Stimulated activated CD8-positive, alpha-beta memory T cell treated with anti-CD3 and anti-CD28 coated beads, Interleukin-4, amount 100 ng/mL, for 48 hours (primary cell): Measurements from ENCODE around the gene EIF4E.
"Not testable (repeated sequence)": the region's sequence is repeated elsewhere in the genome, so short reads cannot be mapped to it uniquely, and the experiment has no call there.

ENCODE experiments used
- DNase-seq: peaks from one replicate; pipeline ENCODE4 v3.0.0-alpha.2; 2020

The EIF4E gene

DNA sequence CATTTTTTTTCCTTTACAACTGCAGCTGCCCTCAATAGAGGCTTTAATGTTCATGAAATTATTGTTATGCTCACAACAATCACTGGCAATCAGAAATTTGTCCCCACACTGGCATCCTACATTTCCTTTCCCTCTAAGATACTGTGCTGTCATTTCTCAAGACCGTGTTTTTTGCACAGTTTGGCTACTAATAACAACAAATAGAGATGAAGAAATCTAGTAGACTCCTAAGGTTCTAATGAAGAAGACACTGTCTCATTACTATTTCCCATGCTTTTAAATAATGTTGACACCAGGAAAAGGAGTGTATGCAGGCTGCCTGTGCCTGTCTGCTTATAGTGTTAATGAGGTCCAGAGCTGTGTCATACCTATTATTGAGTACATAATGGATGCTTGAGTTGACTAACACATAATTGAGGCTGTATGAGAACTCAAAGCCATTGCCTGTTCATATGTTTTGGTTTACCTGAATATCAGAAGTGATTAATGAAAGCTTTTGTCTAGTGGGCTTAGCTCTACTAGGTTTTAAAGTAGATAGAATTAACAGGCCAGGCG, 1.5 kb upstream of the EIF4E start:
- no peak for DNase-seq

GRCh38 chr4:98929341-98930267, 671 bp upstream of the EIF4E start:
- DNase-seq, result peak; percentile 69

DNA sequence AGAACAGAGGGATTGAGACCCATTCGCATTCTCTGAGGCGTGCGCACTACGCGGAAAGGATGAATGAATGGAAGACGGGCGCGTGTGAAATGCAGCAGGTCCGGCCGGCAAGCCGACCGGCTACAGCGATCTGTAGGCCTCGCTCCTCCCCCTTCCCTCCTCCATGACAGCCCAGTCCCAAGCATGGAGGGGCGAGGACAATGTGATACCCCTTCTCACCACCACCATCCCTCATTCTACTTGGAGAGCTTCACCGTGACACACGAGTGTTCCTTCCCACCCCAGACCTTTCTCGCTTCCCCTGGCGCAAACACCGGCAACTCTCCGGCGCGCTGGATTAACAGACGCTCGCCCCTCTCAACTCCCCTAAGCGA, 815 bp downstream of the EIF4E start:
- peak; percentile 82 for DNase-seq

GRCh38 chr4:98926257-98926656, 2.7 kb downstream of the EIF4E start:
- not testable (repeated sequence) for DNase-seq

- no peak for DNase-seq
Measured at GRCh38 chr4:98921292-98921691, 7.6 kb downstream of the EIF4E start.

DNA sequence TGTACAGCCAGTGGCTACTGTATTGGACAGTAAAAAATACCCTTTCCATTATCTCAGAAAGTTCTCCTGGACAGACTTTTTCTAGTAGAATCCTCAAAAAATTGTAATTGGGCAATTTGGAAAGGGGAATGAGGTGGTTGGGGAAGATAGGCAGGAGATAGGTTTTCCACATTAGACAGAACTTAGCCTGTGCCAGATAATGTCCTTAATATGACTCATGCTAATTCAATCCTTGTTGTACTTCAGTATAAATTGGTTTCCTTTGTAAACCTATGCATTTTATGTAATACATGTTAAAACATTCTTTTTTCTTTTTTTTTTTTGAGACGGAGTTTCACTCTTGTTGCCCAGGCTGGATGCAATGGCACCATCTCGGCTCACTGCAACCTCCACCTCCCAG, 8.9 kb downstream of the EIF4E start:
- DNase-seq, result no peak

- DNase-seq, result not testable (repeated sequence)
Measured at GRCh38 chr4:98910728-98911127, 18.2 kb downstream of the EIF4E start.

GRCh38 chr4:98909646-98910401, 19.1 kb downstream of the EIF4E start:
- DNase-seq, result no peak

DNA sequence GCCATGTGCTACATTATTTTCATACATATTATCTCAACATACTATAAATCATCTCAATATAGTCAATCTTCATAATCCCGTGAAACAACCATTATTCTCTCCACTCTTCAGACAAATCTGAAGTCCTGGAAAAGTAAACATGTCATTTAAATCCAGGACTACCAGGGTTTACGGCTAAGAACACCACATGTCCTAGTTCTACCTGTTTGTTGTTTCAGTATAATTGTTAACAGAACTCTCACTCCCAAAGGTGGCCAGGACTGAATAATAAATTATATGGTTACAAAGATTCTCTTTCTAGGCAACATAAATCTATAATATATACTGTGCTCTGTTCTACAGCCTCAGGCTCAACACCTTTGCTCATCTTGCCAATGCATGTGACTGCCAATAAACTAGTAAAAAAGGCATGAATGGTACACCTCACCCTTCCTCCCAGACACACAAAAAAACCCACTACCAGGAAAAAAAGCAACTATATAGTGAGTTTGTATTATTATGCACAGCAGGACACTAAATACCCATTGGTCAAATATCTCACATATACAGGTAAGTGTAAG, 20.1 kb downstream of the EIF4E start:
- no peak for DNase-seq

DNA sequence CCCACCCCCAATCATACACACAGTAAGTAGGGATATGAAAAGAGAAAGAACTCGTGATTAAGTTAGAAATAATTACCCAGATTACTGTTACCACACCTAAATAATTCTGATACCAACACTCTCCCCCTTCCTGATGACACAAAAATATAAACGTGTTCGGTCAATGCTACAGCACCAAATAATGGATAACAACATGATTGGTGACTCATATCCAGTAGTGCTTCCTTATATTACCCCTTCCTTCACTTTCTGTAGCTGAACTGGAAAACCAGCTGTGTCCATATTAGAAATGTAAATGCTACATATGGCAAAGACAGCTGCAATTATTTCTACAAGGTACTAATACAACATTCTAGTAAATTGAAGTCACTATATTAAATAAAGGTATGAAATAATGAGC, 20.8 kb downstream of the EIF4E start:
- DNase-seq, result no peak

GRCh38 chr4:98905839-98906238, 23.1 kb downstream of the EIF4E start:
- no peak for DNase-seq

GRCh38 chr4:98905297-98905696, 23.6 kb downstream of the EIF4E start:
- DNase-seq, result no peak

GRCh38 chr4:98903963-98904362, 25.0 kb downstream of the EIF4E start:
- DNase-seq, result no peak

DNA sequence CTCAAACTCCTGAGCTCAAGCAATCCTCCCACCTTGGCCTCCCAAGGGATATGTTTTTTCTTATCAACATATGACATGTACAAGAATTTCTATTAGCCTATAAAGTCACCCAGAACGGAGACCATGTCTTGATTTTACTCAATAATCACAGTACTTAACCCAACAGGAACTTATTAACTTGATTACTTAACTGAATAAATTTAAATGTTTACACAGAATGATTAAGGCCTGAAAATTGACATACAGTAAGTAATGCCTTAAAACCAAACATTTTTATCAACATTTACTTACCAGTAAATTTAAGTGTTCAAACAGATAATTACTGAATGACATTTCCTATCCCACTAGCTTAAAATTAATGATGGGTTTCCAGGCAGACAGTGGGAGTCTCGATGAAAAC, 25.4 kb downstream of the EIF4E start:
- DNase-seq, result no peak

- DNase-seq, result no peak
Measured at GRCh38 chr4:98899277-98899676, 29.7 kb downstream of the EIF4E start.

- DNase-seq, result no peak
Measured at GRCh38 chr4:98891478-98892337, 37.2 kb downstream of the EIF4E start.

GRCh38 chr4:98890702-98891455, 38.1 kb downstream of the EIF4E start:
- no peak for DNase-seq

GRCh38 chr4:98887145-98887544, 41.8 kb downstream of the EIF4E start:
- no peak for DNase-seq

DNA sequence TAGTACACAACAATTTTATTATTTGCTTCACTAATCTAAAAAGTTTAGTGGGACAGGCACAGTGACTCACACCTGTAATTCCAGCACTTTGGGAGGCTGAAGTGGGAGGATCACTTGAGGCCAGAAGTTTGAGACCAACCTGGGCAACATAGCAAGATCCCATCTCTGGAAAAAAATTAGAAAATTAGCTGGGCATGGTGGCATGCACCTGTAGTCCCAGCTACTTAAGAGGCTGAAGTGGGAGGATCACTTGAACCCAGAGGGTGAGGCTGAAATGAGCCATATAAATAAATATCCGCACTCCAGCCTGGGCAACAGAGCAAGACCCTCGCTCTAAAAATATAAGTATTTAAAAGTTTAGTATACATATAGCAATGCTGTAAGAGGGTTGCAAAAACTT, 42.6 kb downstream of the EIF4E start:
- not testable (repeated sequence) for DNase-seq

GRCh38 chr4:98880884-98881283, 48.0 kb downstream of the EIF4E start:
- DNase-seq, result not testable (repeated sequence)

DNA sequence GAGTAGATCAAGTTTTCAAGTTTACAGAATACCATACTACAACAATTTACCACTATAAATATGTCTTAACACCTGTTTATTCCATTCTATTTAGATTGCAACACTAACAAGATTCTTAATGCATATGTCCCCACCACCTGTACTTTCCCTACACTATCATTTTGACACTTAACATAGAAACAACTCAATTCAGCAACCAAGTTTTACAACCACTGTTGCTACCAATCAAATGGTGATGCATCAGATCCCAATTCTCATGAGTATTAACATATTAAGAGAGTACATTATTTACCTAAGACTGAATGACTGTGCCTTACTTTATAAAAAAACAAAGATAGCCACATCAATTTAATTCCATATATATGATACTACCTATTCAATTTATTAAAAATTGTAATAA, 49.4 kb downstream of the EIF4E start:
- no peak for DNase-seq

DNA sequence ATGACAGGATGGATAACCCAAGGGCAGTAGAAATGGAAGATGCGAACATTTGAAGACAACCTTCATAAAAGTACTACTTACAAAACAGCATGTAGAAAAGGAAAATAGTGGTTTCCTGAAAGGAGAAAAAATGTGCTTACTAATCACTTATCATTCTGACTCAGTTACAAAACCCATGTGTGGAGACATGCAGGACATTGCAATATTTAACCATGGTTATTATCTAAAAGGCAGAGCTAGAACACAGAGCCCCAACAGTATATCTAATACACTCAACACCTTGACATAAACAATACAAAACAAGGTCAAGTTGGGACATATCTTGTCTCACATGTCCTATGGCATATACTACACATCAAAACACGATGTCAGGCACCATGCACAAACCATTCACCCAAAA, 55.9 kb downstream of the EIF4E start:
- no peak for DNase-seq
